HFF-Myc (cell line): ENCODE data around the gene CPLX3.
A peak's percentile ranks its signal among the peaks of the same experiment; 100 is the strongest.

Source experiments
- DNase-seq: peaks from one replicate; pipeline ENCODE4 v3.0.0-alpha.2; 2011; ENCODE audit warnings: low read depth; ENCODE audit errors: extremely low read depth
- H3K4me3 ChIP-seq: replicated peaks from 2 replicates; pipeline ENCODE4 v1.5.1; 2011; ENCODE audit warnings: low read depth, mild to moderate bottlenecking, control low read depth, low read length
- CTCF ChIP-seq: IDR thresholded peaks from 2 replicates; pipeline ENCODE4 v1.5.1; 2012; ENCODE audit warnings: mild to moderate bottlenecking, low read depth, low read length, control low read depth; ENCODE audit errors: missing control alignments

Gene CPLX3

GRCh38 chr15:74843445-74843828 lies 17.0 kb downstream of the CPLX3 start:
- no peak for DNase-seq
- H3K4me3 ChIP-seq, result peak overlapping the region; percentile 60
- TF ChIP-seq CTCF, result no peak

GRCh38 chr15:74843891-74844299 lies 17.5 kb downstream of the CPLX3 start:
- no peak for DNase-seq
- no peak for TF ChIP-seq CTCF
- peak overlapping the region; percentile 60 for H3K4me3 ChIP-seq

- no peak overlapping the region for H3K4me3 ChIP-seq
- DNase-seq, result no peak
- TF ChIP-seq CTCF, result no peak
Measured at GRCh38 chr15:74844319-74845207, 18.1 kb downstream of the CPLX3 start.

GRCh38 chr15:74845208-74845568 lies 18.8 kb downstream of the CPLX3 start:
- H3K4me3 ChIP-seq, result no peak overlapping the region
- TF ChIP-seq CTCF, result no peak

GRCh38 chr15:74845581-74845980 lies 19.2 kb downstream of the CPLX3 start:
- TF ChIP-seq CTCF, result no peak
- no peak for DNase-seq
- no peak overlapping the region for H3K4me3 ChIP-seq

More at GRCh38 chr15:74845208-74845568, 18.8 kb downstream of the CPLX3 start:
- DNase-seq, result no peak

- TF ChIP-seq CTCF, result no peak
- H3K4me3 ChIP-seq, result no peak overlapping the region
Measured at GRCh38 chr15:74847432-74847831, 21.0 kb downstream of the CPLX3 start.

More at GRCh38 chr15:74847432-74847831, 21.0 kb downstream of the CPLX3 start:
- no peak for DNase-seq
